ENCODE results near the gene MXD3.
A peak's percentile ranks its signal among the peaks of the same experiment; 100 is the strongest.

The MXD3 gene

GRCh38 chr5:177333420-177334154 is 21.9 kb upstream of the MXD3 start:
- ATAC-seq = no peak
- Mint-ChIP-seq H3K4me3 (no peak overlapping the region), H3K4me1 (peaks cover 33% of the 10 kb centered on the region), H3K27ac (no peak overlapping the region), H3K27me3 (no peaks in the 10 kb centered on the region), H3K9me3 (no peaks in the 10 kb centered on the region)
- DNase-seq = no peak

DNA sequence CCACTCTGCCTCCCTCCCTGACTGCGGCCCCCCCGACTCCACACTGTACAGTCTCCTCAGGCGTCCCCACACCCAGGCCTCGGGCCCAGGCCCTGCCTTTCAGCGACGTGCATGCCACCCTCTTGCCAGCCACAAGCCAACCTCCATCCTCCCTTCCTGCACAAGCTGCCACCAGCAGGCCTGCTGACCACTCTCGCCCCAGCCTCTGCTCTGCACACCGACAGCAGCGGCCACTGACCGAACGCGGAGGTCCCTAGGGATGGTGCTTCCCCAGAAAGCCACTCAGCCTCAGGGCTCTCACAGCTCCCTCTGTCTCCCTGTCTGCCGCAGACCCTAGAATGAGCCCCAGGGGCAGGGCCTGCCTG is 21.2 kb upstream of the MXD3 start:
- no peak for DNase-seq
- ATAC-seq = no peak
- H3K9me3 Mint-ChIP-seq = no peaks in the 10 kb centered on the region
- no peak overlapping the region for H3K27ac Mint-ChIP-seq
- no peak overlapping the region for H3K4me3 Mint-ChIP-seq
- peaks cover 40% of the 10 kb centered on the region for H3K4me1 Mint-ChIP-seq
- no peaks in the 10 kb centered on the region for H3K27me3 Mint-ChIP-seq

DNA sequence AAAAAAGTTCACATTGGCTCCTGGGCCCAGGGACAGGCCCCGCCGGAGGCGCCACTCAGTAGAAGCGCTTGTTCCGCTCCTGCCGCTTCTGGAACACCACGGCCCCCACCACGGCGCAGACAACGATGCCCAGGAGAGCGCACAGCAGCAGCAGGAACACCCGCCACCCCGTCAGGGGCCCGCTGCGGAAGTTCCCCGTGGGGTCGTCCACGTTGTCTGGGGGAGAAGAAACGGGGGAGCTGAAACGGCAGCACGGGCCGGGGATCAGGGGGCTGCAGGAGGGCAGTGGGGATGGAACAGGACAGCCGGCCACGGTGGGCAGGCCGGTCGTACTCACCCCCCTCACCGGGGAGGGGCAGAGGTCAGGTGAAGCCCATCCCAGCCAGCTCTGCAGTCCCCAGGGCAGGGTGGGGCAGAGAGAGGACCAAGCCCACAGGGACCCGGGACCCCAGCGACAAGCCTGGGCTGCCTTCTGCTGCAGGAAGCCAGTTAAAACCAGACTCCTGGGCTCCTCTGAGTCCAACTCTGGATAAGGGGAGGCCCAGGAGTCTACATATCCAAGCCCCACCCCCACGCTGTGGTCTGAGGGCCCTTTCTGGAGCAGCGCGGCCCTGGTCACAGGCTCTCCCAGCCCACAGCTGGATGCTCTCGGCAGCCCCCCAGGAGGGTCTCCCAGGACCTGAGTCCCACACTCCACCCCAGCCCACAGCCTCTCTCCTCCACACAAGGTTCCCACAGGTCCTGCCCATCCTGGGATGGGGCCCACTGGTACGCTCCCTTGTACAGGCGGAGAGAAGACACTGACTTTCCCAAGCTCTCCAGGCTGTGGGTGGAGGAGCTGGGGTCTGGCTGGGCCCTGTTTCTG is 20.6 kb upstream of the MXD3 start:
- DNase-seq = no peak
- Mint-ChIP-seq H3K4me1 (peaks cover 46% of the 10 kb centered on the region), H3K27me3 (no peaks in the 10 kb centered on the region), H3K4me3 (no peak overlapping the region), H3K27ac (no peak overlapping the region), H3K9me3 (no peaks in the 10 kb centered on the region)
- ATAC-seq = no peak

DNA sequence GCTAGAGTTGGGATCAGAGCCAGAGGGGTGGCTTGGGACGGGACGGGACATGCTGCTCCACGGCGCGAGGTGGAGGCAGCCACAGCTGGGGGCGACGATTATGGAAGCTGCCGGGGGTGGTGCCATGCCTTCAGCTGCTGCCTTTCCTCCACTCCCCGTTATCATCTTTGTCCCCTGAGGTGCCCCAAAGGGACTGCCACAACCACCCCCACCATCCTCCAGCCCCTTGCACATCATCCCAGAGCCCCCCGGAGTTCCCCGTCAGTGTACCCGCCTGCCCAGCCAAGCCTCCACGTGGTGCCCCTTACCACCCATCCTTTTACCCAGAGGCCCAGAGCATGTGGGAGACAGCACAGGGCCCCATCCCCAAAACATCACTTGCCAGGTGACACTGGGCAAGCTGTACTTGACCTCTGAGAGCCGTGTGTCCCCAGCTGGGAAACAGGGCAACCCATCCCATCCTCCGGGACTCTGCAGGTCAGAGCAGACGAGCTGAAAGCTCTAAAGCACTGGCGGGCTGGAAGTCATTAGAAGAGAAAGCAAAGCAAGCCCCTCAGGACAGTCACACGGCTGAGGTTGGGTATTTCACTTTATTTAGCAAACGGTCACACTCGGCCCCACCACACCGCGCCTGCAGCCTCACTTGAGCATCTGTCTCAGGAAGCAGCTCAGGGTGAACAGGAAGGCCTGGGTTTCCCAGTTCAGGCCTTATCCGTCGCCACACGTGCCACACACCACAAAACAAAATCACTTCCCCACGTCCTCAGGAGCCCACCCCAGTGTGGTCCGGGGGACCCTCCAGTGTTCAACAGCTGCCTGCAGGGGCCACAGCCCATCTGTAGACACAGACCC is 19.5 kb upstream of the MXD3 start:
- Mint-ChIP-seq H3K9me3 (no peaks in the 10 kb centered on the region), H3K27me3 (no peaks in the 10 kb centered on the region), H3K27ac (peak overlapping the region; percentile 48 to 49), H3K4me1 (peaks cover 42% of the 10 kb centered on the region), H3K4me3 (no peak overlapping the region)
- ATAC-seq (no peak), DNase-seq (no peak)

GRCh38 chr5:177329883-177330282 is 18.2 kb upstream of the MXD3 start:
- no peaks in the 10 kb centered on the region for H3K9me3 Mint-ChIP-seq
- no peak overlapping the region for H3K4me3 Mint-ChIP-seq
- H3K4me1 Mint-ChIP-seq = peaks cover 36% of the 10 kb centered on the region
- ATAC-seq (no peak), DNase-seq (no peak)
- H3K27me3 Mint-ChIP-seq = no peaks in the 10 kb centered on the region
- no peak overlapping the region for H3K27ac Mint-ChIP-seq

DNA sequence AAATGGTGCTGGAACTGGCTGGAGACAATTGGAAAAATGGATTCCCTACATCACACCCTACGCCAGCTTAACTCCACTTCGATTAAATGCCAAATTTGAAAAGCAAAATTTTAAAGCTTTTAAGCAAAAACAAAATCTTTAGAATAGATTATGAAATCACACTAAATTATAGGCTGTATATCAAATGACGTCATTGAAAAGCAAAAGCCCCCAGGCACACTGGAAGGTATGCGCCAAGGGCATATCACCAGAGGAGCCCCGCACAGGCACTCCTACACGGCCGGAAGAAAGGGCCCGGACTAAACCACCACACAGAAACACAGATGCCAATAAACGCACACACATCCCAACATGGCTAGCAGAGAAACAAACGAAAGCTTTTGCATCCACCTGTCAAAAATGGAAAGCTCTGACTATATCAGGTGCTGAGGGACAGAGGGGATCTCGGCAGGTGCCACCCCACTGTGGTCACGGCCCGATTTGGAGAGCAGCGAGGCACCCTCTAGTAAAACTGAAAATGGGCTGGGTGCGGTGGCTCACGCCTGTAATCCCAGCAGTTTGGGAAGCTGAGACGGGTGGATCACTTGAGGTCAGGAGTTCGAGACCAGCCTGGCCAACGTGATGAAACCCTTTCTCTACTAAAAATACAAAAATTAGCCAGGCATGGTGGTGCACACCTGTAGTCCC is 17.0 kb upstream of the MXD3 start:
- no peak overlapping the region for H3K27ac Mint-ChIP-seq
- H3K9me3 Mint-ChIP-seq = no peaks in the 10 kb centered on the region
- H3K4me3 Mint-ChIP-seq = no peak overlapping the region
- peaks cover 42% of the 10 kb centered on the region for H3K4me1 Mint-ChIP-seq
- no peak for DNase-seq
- H3K27me3 Mint-ChIP-seq = no peaks in the 10 kb centered on the region
- ATAC-seq = no peak

DNA sequence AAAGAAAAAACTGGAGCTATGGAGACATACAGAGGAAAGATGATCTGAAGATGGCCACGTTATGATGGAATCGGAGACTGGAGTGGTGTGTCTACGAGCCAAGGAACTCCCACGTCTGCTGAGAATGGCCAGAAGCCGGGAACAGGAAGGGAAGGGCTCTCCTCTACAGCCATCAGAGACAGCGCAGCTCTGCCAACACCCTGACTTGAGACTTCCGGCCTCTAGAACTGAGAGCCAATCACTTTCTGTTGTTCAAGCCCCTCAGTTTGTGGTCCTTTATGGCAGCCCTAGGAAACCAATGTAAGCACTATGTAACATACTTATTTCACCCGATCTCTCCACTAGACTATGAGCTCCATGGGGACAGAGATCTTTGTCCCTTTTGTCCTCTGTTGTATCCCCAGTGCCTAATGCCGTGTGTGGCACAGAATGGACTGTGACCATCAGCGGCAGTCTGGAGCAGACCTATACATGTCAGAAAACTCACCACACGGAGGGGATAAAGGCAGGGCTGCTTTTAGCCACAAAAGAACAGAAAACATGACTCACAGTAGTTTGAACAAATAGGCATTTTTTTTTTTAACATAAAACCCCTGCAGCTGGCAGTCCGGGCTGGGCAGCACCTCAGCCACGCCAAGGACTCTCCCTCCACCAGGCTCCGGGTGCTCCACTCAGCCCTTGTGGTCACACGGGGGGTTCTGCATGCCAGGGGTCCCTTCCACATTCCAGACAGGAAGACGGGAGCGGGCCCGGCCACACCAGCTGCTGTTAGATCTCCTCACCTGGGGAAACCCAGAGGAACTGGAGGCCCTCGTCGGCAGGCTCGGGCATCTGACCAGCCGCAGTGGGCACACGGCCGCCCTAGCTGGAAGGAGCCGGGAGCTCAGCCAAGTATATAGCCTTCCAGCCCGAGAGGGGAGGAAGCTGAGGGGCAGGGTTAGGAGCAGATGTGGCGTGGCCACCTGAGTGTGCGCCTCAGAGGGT is 16.1 kb upstream of the MXD3 start:
- Mint-ChIP-seq H3K27ac (peak overlapping the region; percentile 79 to 95), H3K9me3 (no peaks in the 10 kb centered on the region), H3K4me1 (peaks cover 41% of the 10 kb centered on the region), H3K4me3 (peak overlapping the region; percentile 54 to 62), H3K27me3 (no peaks in the 10 kb centered on the region)
- DNase-seq (peak in 1 of 2 donors; percentile 47), ATAC-seq (peak; percentile 93)

- Mint-ChIP-seq H3K27ac (no peak overlapping the region), H3K27me3 (no peaks in the 10 kb centered on the region), H3K9me3 (no peaks in the 10 kb centered on the region), H3K4me1 (peaks cover 36% of the 10 kb centered on the region), H3K4me3 (no peak overlapping the region)
- no peak for DNase-seq
- no peak for ATAC-seq
These were observed 14.2 kb upstream of the MXD3 start for GRCh38 chr5:177325868-177326381.

DNA sequence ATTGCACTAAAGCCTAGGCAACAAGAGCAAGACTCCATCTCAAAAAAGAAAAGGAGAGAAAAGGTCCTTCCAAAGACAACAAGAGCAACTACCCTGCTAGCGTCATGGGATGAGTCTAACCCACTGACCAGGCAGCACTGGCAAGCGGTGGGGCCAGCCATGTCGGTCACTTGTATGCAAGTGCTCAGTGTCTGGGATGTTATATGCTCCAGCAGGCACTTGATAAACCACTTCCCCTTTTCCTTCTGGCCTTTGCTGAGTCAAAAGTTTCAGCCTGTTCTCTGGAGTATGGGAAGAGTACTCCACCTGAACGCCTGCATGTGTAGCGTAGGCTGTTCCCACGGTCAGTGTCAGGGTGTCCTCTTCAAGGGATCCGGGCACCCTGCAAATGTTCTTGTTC is 9.2 kb upstream of the MXD3 start:
- H3K9me3 Mint-ChIP-seq = no peaks in the 10 kb centered on the region
- no peak overlapping the region for H3K4me3 Mint-ChIP-seq
- no peaks in the 10 kb centered on the region for H3K27me3 Mint-ChIP-seq
- ATAC-seq (no peak), DNase-seq (no peak)
- H3K27ac Mint-ChIP-seq = no peak overlapping the region
- peaks cover 42% of the 10 kb centered on the region for H3K4me1 Mint-ChIP-seq

GRCh38 chr5:177319913-177320588 is 8.4 kb upstream of the MXD3 start:
- DNase-seq (peak in 1 of 2 donors; percentile 53), ATAC-seq (peak; percentile 89)
- H3K9me3 Mint-ChIP-seq = no peaks in the 10 kb centered on the region
- peak overlapping the region in 1 of 2 donors; percentile 13 for H3K27ac Mint-ChIP-seq
- H3K4me1 Mint-ChIP-seq = peaks cover 44% of the 10 kb centered on the region
- no peaks in the 10 kb centered on the region for H3K27me3 Mint-ChIP-seq
- no peak overlapping the region for H3K4me3 Mint-ChIP-seq

DNA sequence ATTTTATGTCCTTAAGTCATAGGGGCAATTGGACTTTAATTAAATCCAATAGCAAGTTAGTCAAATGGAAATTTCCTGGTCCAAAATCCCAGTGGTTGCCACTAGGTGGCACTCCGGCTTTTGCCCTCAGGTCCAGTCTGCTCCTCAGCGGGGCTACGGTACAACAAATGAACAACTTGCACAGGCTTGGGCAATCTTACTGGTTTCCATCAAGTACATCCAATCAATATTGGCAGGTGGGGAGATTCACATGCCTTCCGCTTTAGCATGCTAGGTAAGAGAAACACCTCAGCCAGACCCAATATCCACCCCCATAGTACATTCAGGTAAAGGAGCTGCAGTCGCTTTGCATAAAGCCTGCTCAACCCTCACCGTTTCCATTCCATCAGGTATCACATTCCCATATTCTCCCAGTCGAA is 6.3 kb upstream of the MXD3 start:
- ATAC-seq (peak; percentile 68), DNase-seq (peak; percentile 69 to 74)
- no peaks in the 10 kb centered on the region for H3K27me3 Mint-ChIP-seq
- H3K9me3 Mint-ChIP-seq = no peaks in the 10 kb centered on the region
- no peak overlapping the region for H3K27ac Mint-ChIP-seq
- H3K4me1 Mint-ChIP-seq = peaks cover 53% of the 10 kb centered on the region
- H3K4me3 Mint-ChIP-seq = no peak overlapping the region

DNA sequence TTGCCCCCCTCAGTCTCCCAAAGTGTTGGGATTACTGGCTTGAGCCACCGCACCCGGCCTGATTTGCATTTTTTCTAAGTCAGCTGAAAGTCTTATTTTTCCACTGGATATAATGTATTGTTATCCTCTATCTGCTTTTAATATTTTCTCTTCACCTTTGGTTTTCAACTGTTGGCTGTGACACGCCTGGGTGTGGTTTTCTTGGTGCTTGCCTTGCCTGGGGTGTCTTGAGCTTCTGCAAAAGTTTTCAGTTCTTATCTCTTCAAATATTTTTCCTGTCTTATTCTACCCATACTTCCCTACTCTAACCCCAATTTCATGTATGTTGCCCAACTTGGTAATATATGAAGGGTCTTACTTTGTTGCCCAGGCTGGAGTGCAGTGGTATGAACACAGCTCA is 4.3 kb upstream of the MXD3 start:
- H3K4me1 Mint-ChIP-seq = peaks cover 56% of the 10 kb centered on the region
- no peak for DNase-seq
- no peaks in the 10 kb centered on the region for H3K27me3 Mint-ChIP-seq
- H3K4me3 Mint-ChIP-seq = no peak overlapping the region
- peak overlapping the region in 1 of 2 donors; percentile 85 for H3K27ac Mint-ChIP-seq
- no peaks in the 10 kb centered on the region for H3K9me3 Mint-ChIP-seq
- ATAC-seq = no peak

GRCh38 chr5:177315411-177315810 is 3.7 kb upstream of the MXD3 start:
- H3K4me1 Mint-ChIP-seq = peaks cover 60% of the 10 kb centered on the region
- no peaks in the 10 kb centered on the region for H3K9me3 Mint-ChIP-seq
- no peaks in the 10 kb centered on the region for H3K27me3 Mint-ChIP-seq
- H3K27ac Mint-ChIP-seq = no peak overlapping the region
- DNase-seq = no peak
- H3K4me3 Mint-ChIP-seq = no peak overlapping the region
- no peak for ATAC-seq

Data from stimulated activated naive CD8-positive, alpha-beta T cell treated with anti-CD3 and anti-CD28 coated beads, Interleukin-15, amount 100 ng/mL, for 72 hours (primary cell).